ENCODE data around the gene RASGEF1C.

The RASGEF1C gene

DNA sequence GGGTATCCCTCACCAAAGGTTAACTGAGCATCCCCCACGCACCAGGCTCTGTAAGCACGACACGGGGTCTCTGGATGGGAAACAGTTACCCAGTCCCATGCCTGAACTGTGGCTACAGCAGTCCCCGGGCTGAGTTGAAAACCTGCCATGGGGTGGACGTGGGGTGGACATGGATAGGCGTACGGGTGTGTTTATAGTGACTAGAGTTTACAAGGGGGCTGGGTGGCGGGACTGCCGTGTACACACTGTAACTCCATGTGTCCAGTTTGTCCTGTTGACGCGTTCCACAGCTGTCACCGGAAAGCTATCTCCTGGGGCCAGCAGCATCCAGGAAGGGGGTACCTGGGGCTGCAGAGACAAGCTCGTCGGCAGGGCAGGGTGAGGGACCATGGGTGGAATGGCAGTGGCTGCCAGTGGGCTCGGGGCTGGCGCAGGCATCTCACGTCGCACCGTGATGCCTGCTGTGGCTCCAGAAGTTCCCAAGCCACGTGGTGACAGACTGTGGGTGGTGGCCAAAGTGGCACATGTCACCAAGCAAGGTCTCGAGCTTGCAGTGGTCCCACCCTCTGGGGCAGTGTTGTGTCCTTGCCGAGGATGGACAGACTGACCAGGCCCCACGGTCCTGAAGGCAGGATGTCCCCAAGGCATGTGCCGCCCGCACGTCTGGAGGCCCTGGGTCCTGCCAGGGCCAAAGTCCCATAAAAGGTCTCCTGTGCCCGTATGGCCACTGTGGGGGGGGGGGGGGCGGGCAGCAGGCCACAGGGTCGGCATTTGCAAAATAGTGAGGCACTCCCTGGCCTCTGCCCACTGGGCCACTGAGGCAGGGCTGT lies 108.2 kb downstream of the RASGEF1C start:
- H3K36me3 ChIP-seq = no peaks in the 10 kb centered on the region
- no peak for DNase-seq
- H3K4me3 ChIP-seq (ENCODE audit: low read depth, low read length) = no peak overlapping the region
- no peaks in the 10 kb centered on the region for H3K9me3 ChIP-seq (ENCODE audit: severe bottlenecking)
- no peak overlapping the region for H3K27ac ChIP-seq
- H3K27me3 ChIP-seq (ENCODE audit: insufficient read depth, low read depth, severe bottlenecking) = no peaks in the 10 kb centered on the region
- TF ChIP-seq CTCF (IDR thresholded peaks at IDR 0.05; ENCODE audit: low read depth, low read length) = no peak

GRCh38 chr5:180099733-180100611 lies 109.0 kb downstream of the RASGEF1C start:
- Histone ChIP-seq H3K36me3 (no peaks in the 10 kb centered on the region), H3K4me3 (ENCODE audit: low read depth, low read length) (no peak overlapping the region), H3K9me3 (ENCODE audit: severe bottlenecking) (no peaks in the 10 kb centered on the region), H3K27ac (no peak overlapping the region), H3K27me3 (ENCODE audit: insufficient read depth, low read depth, severe bottlenecking) (no peaks in the 10 kb centered on the region)
- no peak for DNase-seq
- no peak for TF ChIP-seq CTCF (IDR thresholded peaks at IDR 0.05; ENCODE audit: low read depth, low read length)

- H3K27me3 ChIP-seq (ENCODE audit: insufficient read depth, low read depth, severe bottlenecking) = no peaks in the 10 kb centered on the region
- no peak overlapping the region for H3K4me3 ChIP-seq (ENCODE audit: low read depth, low read length)
- no peak for TF ChIP-seq CTCF (IDR thresholded peaks at IDR 0.05; ENCODE audit: low read depth, low read length)
- DNase-seq = no peak
- no peak overlapping the region for H3K27ac ChIP-seq
- no peaks in the 10 kb centered on the region for H3K36me3 ChIP-seq
- no peaks in the 10 kb centered on the region for H3K9me3 ChIP-seq (ENCODE audit: severe bottlenecking)
Observed at GRCh38 chr5:180098991-180099732, 109.8 kb downstream of the RASGEF1C start.

GRCh38 chr5:180098526-180098925 lies 110.5 kb downstream of the RASGEF1C start:
- H3K27me3 ChIP-seq (ENCODE audit: insufficient read depth, low read depth, severe bottlenecking) = no peaks in the 10 kb centered on the region
- no peak for TF ChIP-seq CTCF (IDR thresholded peaks at IDR 0.05; ENCODE audit: low read depth, low read length)
- no peak overlapping the region for H3K27ac ChIP-seq
- H3K9me3 ChIP-seq (ENCODE audit: severe bottlenecking) = no peaks in the 10 kb centered on the region
- H3K4me3 ChIP-seq (ENCODE audit: low read depth, low read length) = no peak overlapping the region
- no peak for DNase-seq
- H3K36me3 ChIP-seq = no peaks in the 10 kb centered on the region

DNA sequence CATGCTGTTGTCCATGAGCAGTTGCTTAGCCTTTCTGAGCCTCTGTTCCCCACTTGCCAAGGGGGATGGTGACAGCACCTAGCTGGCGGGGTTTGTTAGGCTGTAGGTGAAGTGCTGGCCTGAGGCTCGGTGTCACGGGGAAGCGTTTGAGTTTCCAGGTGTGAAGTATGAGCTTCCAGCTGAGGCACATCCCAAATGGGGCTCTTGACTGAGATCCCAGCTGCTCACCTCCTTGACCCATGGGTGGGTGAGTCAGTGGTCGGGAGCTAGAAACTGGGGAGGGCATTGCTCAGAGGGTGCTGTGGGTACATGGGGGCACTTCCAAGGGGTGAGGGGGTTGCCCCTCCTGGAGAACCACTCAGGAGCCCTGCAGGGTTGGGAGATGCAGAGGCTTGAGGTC lies 111.1 kb downstream of the RASGEF1C start:
- no peaks in the 10 kb centered on the region for H3K27me3 ChIP-seq (ENCODE audit: insufficient read depth, low read depth, severe bottlenecking)
- H3K4me3 ChIP-seq (ENCODE audit: low read depth, low read length) = no peak overlapping the region
- no peak for TF ChIP-seq CTCF (IDR thresholded peaks at IDR 0.05; ENCODE audit: low read depth, low read length)
- H3K36me3 ChIP-seq = no peaks in the 10 kb centered on the region
- H3K9me3 ChIP-seq (ENCODE audit: severe bottlenecking) = no peaks in the 10 kb centered on the region
- no peak for DNase-seq
- no peak overlapping the region for H3K27ac ChIP-seq

All from WERI-Rb-1 (cell line).